Measurements from ENCODE around the gene TNK2. TPM values are rescaled to one million over a fixed set of nuclear protein-coding genes. Genes with fewer than 3 reads are reported as not detected.

Gene TNK2
- total RNA-seq, 4 donors from 2014 or later, result 42.3 to 105 (median 53.1) TPM

DNA sequence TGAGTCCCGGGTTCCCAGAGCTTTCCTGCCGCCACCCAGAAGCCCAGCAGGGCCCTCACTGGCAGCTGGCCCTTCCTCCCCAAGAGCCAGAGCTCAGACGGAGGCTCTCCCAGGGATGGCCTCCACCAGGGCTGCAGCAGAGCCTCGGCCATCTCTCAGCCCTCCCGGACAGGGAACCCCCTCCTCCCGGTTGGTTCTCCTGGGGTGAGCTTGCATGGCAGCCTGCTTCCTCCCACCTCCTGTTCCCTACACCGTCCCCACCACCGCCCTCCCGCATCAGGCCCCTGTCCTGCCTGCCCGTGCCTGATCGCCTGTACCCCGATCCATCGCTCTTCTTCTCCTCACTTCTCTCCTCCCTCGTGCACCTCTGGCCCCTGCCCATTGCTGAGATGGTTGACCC lies 72.6 kb downstream of the TNK2 start:
- TF ChIP-seq, protein P1, sequence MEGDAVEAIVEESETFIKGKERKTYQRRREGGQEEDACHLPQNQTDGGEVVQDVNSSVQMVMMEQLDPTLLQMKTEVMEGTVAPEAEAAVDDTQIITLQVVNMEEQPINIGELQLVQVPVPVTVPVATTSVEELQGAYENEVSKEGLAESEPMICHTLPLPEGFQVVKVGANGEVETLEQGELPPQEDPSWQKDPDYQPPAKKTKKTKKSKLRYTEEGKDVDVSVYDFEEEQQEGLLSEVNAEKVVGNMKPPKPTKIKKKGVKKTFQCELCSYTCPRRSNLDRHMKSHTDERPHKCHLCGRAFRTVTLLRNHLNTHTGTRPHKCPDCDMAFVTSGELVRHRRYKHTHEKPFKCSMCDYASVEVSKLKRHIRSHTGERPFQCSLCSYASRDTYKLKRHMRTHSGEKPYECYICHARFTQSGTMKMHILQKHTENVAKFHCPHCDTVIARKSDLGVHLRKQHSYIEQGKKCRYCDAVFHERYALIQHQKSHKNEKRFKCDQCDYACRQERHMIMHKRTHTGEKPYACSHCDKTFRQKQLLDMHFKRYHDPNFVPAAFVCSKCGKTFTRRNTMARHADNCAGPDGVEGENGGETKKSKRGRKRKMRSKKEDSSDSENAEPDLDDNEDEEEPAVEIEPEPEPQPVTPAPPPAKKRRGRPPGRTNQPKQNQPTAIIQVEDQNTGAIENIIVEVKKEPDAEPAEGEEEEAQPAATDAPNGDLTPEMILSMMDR (IDR thresholded peaks at IDR 0.05), result no peak
- TF ChIP-seq POLR2A (IDR thresholded peaks at IDR 0.05), result no peak
- WGBS, 2 donors, result 87 to 90% methylated on average over 11 to 13 of the region's 14 CpGs
- intact Hi-C loops (cut with DNase I; ENCODE audit: low total_unique reads), result no loop called here
- no peak for DNase-seq (ENCODE audit: low spot score in 2 of 2)
- H3K4me3 ChIP-seq (ENCODE audit: low read depth, poor library complexity, severe bottlenecking), result no peak overlapping the region

- 83% methylated on average over 28 to 29 of the region's 29 CpGs for WGBS, 2 donors
- no peak overlapping the region for H3K4me3 ChIP-seq (ENCODE audit: low read depth, poor library complexity, severe bottlenecking)
- TF ChIP-seq, protein P1 (IDR thresholded peaks at IDR 0.05), result no peak
- no peak for DNase-seq (ENCODE audit: low spot score in 2 of 2)
- intact Hi-C loops (cut with DNase I; ENCODE audit: low total_unique reads), result no loop called here
Observed at GRCh38 chr3:195834675-195835583, 73.4 kb downstream of the TNK2 start.

DNA sequence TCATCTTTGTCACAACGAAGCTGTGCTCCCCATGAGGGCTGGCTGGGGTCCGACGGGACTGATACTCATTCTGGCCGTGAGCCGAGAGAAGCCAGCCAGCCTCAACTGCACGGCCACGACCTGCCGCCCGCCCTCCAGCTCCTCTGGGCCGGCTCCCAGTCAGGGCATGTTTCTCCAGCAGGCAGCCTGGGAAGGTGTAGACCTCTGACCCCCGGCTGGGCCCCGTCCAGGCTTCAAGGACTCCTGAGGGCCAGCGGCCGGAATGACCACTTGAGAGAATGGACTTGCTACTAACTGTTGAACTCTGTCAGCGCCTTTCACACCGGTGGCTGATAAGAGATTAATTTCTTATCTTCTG lies 78.5 kb downstream of the TNK2 start:
- WGBS, 2 donors, result 79 to 82% methylated on average over 16 of the region's 16 CpGs
- DNase-seq (ENCODE audit: low spot score in 2 of 2), result no peak
- no peak for TF ChIP-seq POLR2A (IDR thresholded peaks at IDR 0.05)
- TF ChIP-seq, protein P1 (IDR thresholded peaks at IDR 0.05), result no peak
- intact Hi-C loops (cut with DNase I; ENCODE audit: low total_unique reads), result no loop called here
- no peak overlapping the region for H3K4me3 ChIP-seq (ENCODE audit: low read depth, poor library complexity, severe bottlenecking)

- intact Hi-C loops (cut with DNase I; ENCODE audit: low total_unique reads), result no loop called here
- no peak for DNase-seq (ENCODE audit: low spot score in 2 of 2)
- WGBS, 2 donors, result 74 to 82% methylated on average over 9 of the region's 9 CpGs
- H3K4me3 ChIP-seq (ENCODE audit: low read depth, poor library complexity, severe bottlenecking), result no peak overlapping the region
- no peak for TF ChIP-seq POLR2A (IDR thresholded peaks at IDR 0.05)
- TF ChIP-seq, protein P1 (IDR thresholded peaks at IDR 0.05), result no peak
Observed at GRCh38 chr3:195828762-195829161, 79.6 kb downstream of the TNK2 start.

GRCh38 chr3:195825857-195826804 lies 82.2 kb downstream of the TNK2 start:
- H3K4me3 ChIP-seq (ENCODE audit: low read depth, poor library complexity, severe bottlenecking), result no peak overlapping the region
- 94% methylated on average over 47 of the region's 47 CpGs for WGBS, 2 donors
- TF ChIP-seq, protein P1 (IDR thresholded peaks at IDR 0.05), result no peak
- intact Hi-C loops (cut with DNase I; ENCODE audit: low total_unique reads), result no loop called here
- no peak for DNase-seq (ENCODE audit: low spot score in 2 of 2)
